ENCODE results near the gene PRPF40B. TPM values are rescaled to one million over a fixed set of nuclear protein-coding genes. Genes with fewer than 3 reads are reported as not detected.

Gene PRPF40B
- 5.6 to 9.4 TPM (median 7.4 TPM) in 5 replicates for total RNA-seq (2022; extraction: Qiagen RNA extraction)

GRCh38 chr12:49623142-49623904, at the start of gene PRPF40B:
PRPF40B (plus strand) TSS chr12:49623561; CDS start chr12:49623591, 30 bp downstream.

DNA sequence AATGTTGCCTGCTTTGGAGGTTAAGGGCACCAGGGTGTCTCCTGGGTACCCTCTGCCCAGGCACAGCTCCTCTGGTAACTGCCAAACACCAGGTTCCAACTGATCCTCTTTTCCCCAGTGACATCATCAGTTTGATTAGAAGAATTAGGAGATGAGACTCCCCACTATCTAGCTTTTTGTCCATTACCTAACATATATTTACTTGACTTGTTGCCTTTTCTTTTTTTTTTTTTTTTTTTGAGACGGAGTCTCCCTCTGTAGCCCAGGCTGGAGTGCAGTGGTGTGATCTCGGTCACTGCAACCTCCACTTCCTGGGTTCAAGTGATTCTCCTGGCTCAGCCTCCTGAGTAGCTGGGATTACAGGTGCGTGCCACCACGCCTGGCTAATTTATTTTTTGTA, 17.8 kb upstream of the PRPF40B start, which contains the start of gene FAM186B:
Gene FAM186B, minus strand, starts transcription at position 101 of the 400 bp plus-strand sequence. CDS start 162 bp downstream, outside the sequence.

Other genes starting within 250 kb of the PRPF40B start
- gene KCNH3, start 84.5 kb upstream of the PRPF40B start, total RNA-seq (2022; extraction: Qiagen RNA extraction), result 1.8 to 2.9 TPM (median 2.8 TPM) in 5 replicates
- gene MCRS1, start 55.4 kb upstream of the PRPF40B start, total RNA-seq (2022; extraction: Qiagen RNA extraction), result 60.1 to 70.8 TPM (median 68.3 TPM) in 5 replicates
- gene FAM186B, start 17.9 kb upstream of the PRPF40B start, total RNA-seq (2022; extraction: Qiagen RNA extraction), result 0.08 to 0.16 TPM (median 0.12 TPM) in 5 replicates
- 1.3 to 2.2 TPM (median 1.9 TPM) in 5 replicates for gene FMNL3, start 83.8 kb downstream of the PRPF40B start, total RNA-seq (2022; extraction: Qiagen RNA extraction)
- gene TMBIM6, start 118.0 kb downstream of the PRPF40B start, total RNA-seq (2022; extraction: Qiagen RNA extraction), result 411 to 501 TPM (median 491 TPM) in 5 replicates
- 7.3 to 9.7 TPM (median 8.5 TPM) in 5 replicates for gene NCKAP5L, start 204.9 kb downstream of the PRPF40B start, total RNA-seq (2022; extraction: Qiagen RNA extraction)
- 4.3 to 4.6 TPM (median 4.4 TPM) in 5 replicates for gene BCDIN3D, start 219.5 kb downstream of the PRPF40B start, total RNA-seq (2022; extraction: Qiagen RNA extraction)